HG03175 (cell line): Measurements from ENCODE around the gene UNC13C.
"Not testable (repeated sequence)": the region's sequence is repeated elsewhere in the genome, so short reads cannot be mapped to it uniquely, and the experiment has no call there.

ENCODE experiments used
- ATAC-seq: cut with Tn5 transposase; IDR thresholded peaks from one replicate; pipeline ENCODE4 v1.9.1; 2021; ENCODE audit warnings: mild to moderate bottlenecking, moderate library complexity; ENCODE audit not compliant: unreplicated experiment

UNC13C gene

GRCh38 chr15:54450288-54450687 is 472.0 kb downstream of the UNC13C start:
- ATAC-seq = not testable (repeated sequence)

GRCh38 chr15:54456413-54456812 is 478.2 kb downstream of the UNC13C start:
- ATAC-seq = no peak

GRCh38 chr15:54462511-54462913 is 484.3 kb downstream of the UNC13C start:
- ATAC-seq = no peak

- no peak for ATAC-seq
These were observed 503.6 kb downstream of the UNC13C start for GRCh38 chr15:54481819-54482218.

- ATAC-seq = no peak
These were observed 504.0 kb downstream of the UNC13C start for GRCh38 chr15:54482251-54482650.

- no peak for ATAC-seq
These were observed 522.1 kb downstream of the UNC13C start for GRCh38 chr15:54500330-54500729.

GRCh38 chr15:54502416-54503075 is 524.3 kb downstream of the UNC13C start:
- no peak for ATAC-seq

- ATAC-seq = no peak
These were observed 526.5 kb downstream of the UNC13C start for GRCh38 chr15:54504695-54505094.

- no peak for ATAC-seq
These were observed 528.8 kb downstream of the UNC13C start for GRCh38 chr15:54506977-54507524.

GRCh38 chr15:54514601-54515000 is 536.4 kb downstream of the UNC13C start:
- no peak for ATAC-seq

GRCh38 chr15:54515664-54516582 is 537.7 kb downstream of the UNC13C start:
- ATAC-seq = no peak

- ATAC-seq = no peak
These were observed 539.1 kb downstream of the UNC13C start for GRCh38 chr15:54517366-54517765.

- ATAC-seq = no peak
These were observed 540.1 kb downstream of the UNC13C start for GRCh38 chr15:54518156-54518882.

- ATAC-seq = peak; percentile 69
These were observed 541.3 kb downstream of the UNC13C start for GRCh38 chr15:54519577-54519976.

- ATAC-seq = no peak
These were observed 542.4 kb downstream of the UNC13C start for GRCh38 chr15:54520616-54521015.

- ATAC-seq = no peak
These were observed 543.0 kb downstream of the UNC13C start for GRCh38 chr15:54521206-54521605.

GRCh38 chr15:54528021-54528420 is 549.8 kb downstream of the UNC13C start:
- ATAC-seq = no peak

- ATAC-seq = no peak
These were observed 562.5 kb downstream of the UNC13C start for GRCh38 chr15:54540721-54541120.

- no peak for ATAC-seq
These were observed 569.2 kb downstream of the UNC13C start for GRCh38 chr15:54547491-54547890.

GRCh38 chr15:54550954-54551353 is 572.7 kb downstream of the UNC13C start:
- ATAC-seq = no peak

GRCh38 chr15:54556231-54556630 is 578.0 kb downstream of the UNC13C start:
- no peak for ATAC-seq
